Measurements from ENCODE around the gene TMEFF2. TPM values are rescaled to one million over a fixed set of nuclear protein-coding genes. Genes with fewer than 3 reads are reported as not detected.

The TMEFF2 gene
- total RNA-seq, 1 donor from 2014 or later, result 6.3 TPM

GRCh38 chr2:192190474-192190873 is 4.3 kb downstream of the TMEFF2 start:
- Histone ChIP-seq H3K36me3 (ENCODE audit: control insufficient read depth in 3 of 3, insufficient read depth in 3 of 3, low read length in 3 of 3) (no peaks in the 10 kb centered on the region), H3K27me3 (ENCODE audit: control insufficient read depth in 3 of 3, insufficient read depth in 3 of 3, low read length in 3 of 3) (peaks cover 26 to 34% (median 32%) of the 10 kb centered on the region in 3 donors), H3K27ac (ENCODE audit: low read depth, low read length) (no peak overlapping the region), H3K9me3 (ENCODE audit: control insufficient read depth in 3 of 3, low read length in 3 of 3) (no peaks in the 10 kb centered on the region), H3K4me1 (ENCODE audit: control insufficient read depth in 3 of 3, insufficient read depth in 3 of 3, low read length in 3 of 3) (peaks cover 7 to 19% (median 16%) of the 10 kb centered on the region in 3 donors), H3K4me3 (ENCODE audit: low read length in 3 of 3) (no peak overlapping the region), H3K9ac (ENCODE audit: low read depth in 1 of 3, low read length in 3 of 3) (no peak overlapping the region)

DNA sequence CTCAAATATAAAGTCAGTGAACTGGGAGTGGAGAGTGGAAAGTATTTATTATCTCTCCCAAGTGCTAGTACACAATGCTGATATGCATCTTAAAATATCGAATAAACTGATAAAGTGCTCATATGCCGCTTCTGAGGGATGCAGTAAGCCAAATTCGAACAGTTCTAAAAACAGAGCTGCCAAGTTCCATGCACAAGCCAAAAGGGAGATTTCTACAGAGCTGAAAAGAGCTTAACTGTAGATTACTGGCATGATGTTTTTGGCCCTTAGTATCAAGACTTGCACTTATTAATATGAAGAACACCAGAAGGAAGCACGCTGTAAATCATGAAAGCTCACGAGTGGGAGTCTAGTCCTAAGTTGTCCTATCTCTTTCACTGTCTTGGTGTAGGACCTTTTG is 7.9 kb downstream of the TMEFF2 start:
- H3K9me3 ChIP-seq (ENCODE audit: control insufficient read depth in 3 of 3, low read length in 3 of 3), result no peaks in the 10 kb centered on the region
- no peaks in the 10 kb centered on the region for H3K36me3 ChIP-seq (ENCODE audit: control insufficient read depth in 3 of 3, insufficient read depth in 3 of 3, low read length in 3 of 3)
- no peak overlapping the region for H3K9ac ChIP-seq (ENCODE audit: low read depth in 1 of 3, low read length in 3 of 3)
- H3K27ac ChIP-seq (ENCODE audit: low read depth, low read length), result no peak overlapping the region
- H3K4me1 ChIP-seq (ENCODE audit: control insufficient read depth in 3 of 3, insufficient read depth in 3 of 3, low read length in 3 of 3), result no peaks in the 10 kb centered on the region
- no peak overlapping the region for H3K4me3 ChIP-seq (ENCODE audit: low read length in 3 of 3)
- peaks cover 0 to 4% (median 0%) of the 10 kb centered on the region in 3 donors for H3K27me3 ChIP-seq (ENCODE audit: control insufficient read depth in 3 of 3, insufficient read depth in 3 of 3, low read length in 3 of 3)

- Histone ChIP-seq H3K36me3 (ENCODE audit: control insufficient read depth in 3 of 3, insufficient read depth in 3 of 3, low read length in 3 of 3) (no peaks in the 10 kb centered on the region), H3K4me3 (ENCODE audit: low read length in 3 of 3) (no peak overlapping the region), H3K27ac (ENCODE audit: low read depth, low read length) (no peak overlapping the region), H3K9me3 (ENCODE audit: control insufficient read depth in 3 of 3, low read length in 3 of 3) (no peaks in the 10 kb centered on the region), H3K9ac (ENCODE audit: low read depth in 1 of 3, low read length in 3 of 3) (no peak overlapping the region), H3K27me3 (ENCODE audit: control insufficient read depth in 3 of 3, insufficient read depth in 3 of 3, low read length in 3 of 3) (no peaks in the 10 kb centered on the region), H3K4me1 (ENCODE audit: control insufficient read depth in 3 of 3, insufficient read depth in 3 of 3, low read length in 3 of 3) (no peaks in the 10 kb centered on the region)
Observed at GRCh38 chr2:192184349-192184748, 10.4 kb downstream of the TMEFF2 start.

DNA sequence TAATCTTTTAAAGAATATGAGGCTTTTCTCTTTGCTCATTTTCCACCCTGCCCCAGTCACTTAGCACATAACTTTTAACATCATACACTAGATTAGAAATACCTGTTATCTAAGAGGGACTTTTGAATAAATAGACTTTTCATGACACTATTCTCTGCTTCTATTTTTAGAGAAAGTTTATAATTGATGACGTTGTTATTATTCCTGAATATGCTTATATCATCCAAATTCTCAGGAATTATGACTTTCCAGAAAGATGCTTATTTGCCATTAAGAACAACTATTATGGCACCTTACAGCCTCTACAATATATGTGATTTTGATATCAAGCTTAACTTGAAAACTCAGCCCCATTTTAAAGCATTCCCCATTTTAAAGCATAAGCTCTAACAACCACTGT is 11.4 kb downstream of the TMEFF2 start:
- Histone ChIP-seq H3K27ac (ENCODE audit: low read depth, low read length) (no peak overlapping the region), H3K9me3 (ENCODE audit: control insufficient read depth in 3 of 3, low read length in 3 of 3) (no peaks in the 10 kb centered on the region), H3K9ac (ENCODE audit: low read depth in 1 of 3, low read length in 3 of 3) (no peak overlapping the region), H3K4me1 (ENCODE audit: control insufficient read depth in 3 of 3, insufficient read depth in 3 of 3, low read length in 3 of 3) (no peaks in the 10 kb centered on the region), H3K27me3 (ENCODE audit: control insufficient read depth in 3 of 3, insufficient read depth in 3 of 3, low read length in 3 of 3) (no peaks in the 10 kb centered on the region), H3K36me3 (ENCODE audit: control insufficient read depth in 3 of 3, insufficient read depth in 3 of 3, low read length in 3 of 3) (no peaks in the 10 kb centered on the region), H3K4me3 (ENCODE audit: low read length in 3 of 3) (no peak overlapping the region)

GRCh38 chr2:192166946-192167345 is 27.8 kb downstream of the TMEFF2 start:
- H3K27me3 ChIP-seq (ENCODE audit: control insufficient read depth in 3 of 3, insufficient read depth in 3 of 3, low read length in 3 of 3), result no peaks in the 10 kb centered on the region
- no peaks in the 10 kb centered on the region for H3K9me3 ChIP-seq (ENCODE audit: control insufficient read depth in 3 of 3, low read length in 3 of 3)
- no peak overlapping the region for H3K9ac ChIP-seq (ENCODE audit: low read depth in 1 of 3, low read length in 3 of 3)
- no peaks in the 10 kb centered on the region for H3K36me3 ChIP-seq (ENCODE audit: control insufficient read depth in 3 of 3, insufficient read depth in 3 of 3, low read length in 3 of 3)
- H3K4me3 ChIP-seq (ENCODE audit: low read length in 3 of 3), result no peak overlapping the region
- no peak overlapping the region for H3K27ac ChIP-seq (ENCODE audit: low read depth, low read length)
- H3K4me1 ChIP-seq (ENCODE audit: control insufficient read depth in 3 of 3, insufficient read depth in 3 of 3, low read length in 3 of 3), result no peaks in the 10 kb centered on the region

- H3K27ac ChIP-seq (ENCODE audit: low read depth, low read length), result no peak overlapping the region
- no peaks in the 10 kb centered on the region for H3K36me3 ChIP-seq (ENCODE audit: control insufficient read depth in 3 of 3, insufficient read depth in 3 of 3, low read length in 3 of 3)
- peaks cover 0 to 3% (median 0%) of the 10 kb centered on the region in 3 donors for H3K4me1 ChIP-seq (ENCODE audit: control insufficient read depth in 3 of 3, insufficient read depth in 3 of 3, low read length in 3 of 3)
- no peak overlapping the region for H3K4me3 ChIP-seq (ENCODE audit: low read length in 3 of 3)
- H3K9ac ChIP-seq (ENCODE audit: low read depth in 1 of 3, low read length in 3 of 3), result no peak overlapping the region
- no peaks in the 10 kb centered on the region for H3K9me3 ChIP-seq (ENCODE audit: control insufficient read depth in 3 of 3, low read length in 3 of 3)
- no peaks in the 10 kb centered on the region for H3K27me3 ChIP-seq (ENCODE audit: control insufficient read depth in 3 of 3, insufficient read depth in 3 of 3, low read length in 3 of 3)
Observed at GRCh38 chr2:192165842-192166241, 28.9 kb downstream of the TMEFF2 start.

DNA sequence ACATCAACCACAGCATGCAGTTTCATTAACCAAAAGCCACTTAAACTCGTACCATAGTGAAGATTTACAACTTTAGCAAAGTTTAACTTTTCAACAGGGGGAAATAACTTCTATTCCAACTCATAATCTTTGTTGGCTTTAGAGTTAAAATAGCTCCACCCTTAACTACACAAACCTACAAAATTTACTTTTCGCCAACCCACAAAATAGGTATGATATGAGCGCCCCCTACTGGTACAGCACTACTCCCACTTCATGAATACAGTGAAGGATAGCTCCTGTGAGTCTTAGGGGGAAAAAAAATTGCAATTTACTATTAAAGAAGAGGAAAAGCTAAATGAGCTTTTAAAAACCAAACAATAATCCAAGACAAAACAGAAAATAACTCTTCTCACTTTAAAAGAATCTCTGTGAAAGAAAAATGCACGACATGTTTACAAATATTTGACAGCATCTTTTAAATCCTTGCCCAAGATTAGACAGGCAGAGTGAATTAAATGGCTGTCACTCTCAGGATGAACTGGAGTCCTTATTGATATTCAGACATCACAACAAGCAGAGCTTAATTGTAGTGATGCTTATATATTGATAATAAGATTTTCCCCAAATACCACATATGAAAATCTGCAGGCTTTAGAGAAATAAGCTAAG is 32.2 kb downstream of the TMEFF2 start:
- H3K9ac ChIP-seq (ENCODE audit: low read depth in 1 of 3, low read length in 3 of 3), result no peak overlapping the region
- H3K9me3 ChIP-seq (ENCODE audit: control insufficient read depth in 3 of 3, low read length in 3 of 3), result no peaks in the 10 kb centered on the region
- H3K27ac ChIP-seq (ENCODE audit: low read depth, low read length), result no peak overlapping the region
- H3K36me3 ChIP-seq (ENCODE audit: control insufficient read depth in 3 of 3, insufficient read depth in 3 of 3, low read length in 3 of 3), result no peaks in the 10 kb centered on the region
- H3K4me1 ChIP-seq (ENCODE audit: control insufficient read depth in 3 of 3, insufficient read depth in 3 of 3, low read length in 3 of 3), result peaks cover 0 to 3% (median 0%) of the 10 kb centered on the region in 3 donors
- H3K4me3 ChIP-seq (ENCODE audit: low read length in 3 of 3), result peak overlapping the region in 1 of 3 donors; percentile 48
- no peaks in the 10 kb centered on the region for H3K27me3 ChIP-seq (ENCODE audit: control insufficient read depth in 3 of 3, insufficient read depth in 3 of 3, low read length in 3 of 3)

GRCh38 chr2:192161656-192162290 is 33.0 kb downstream of the TMEFF2 start:
- Histone ChIP-seq H3K27me3 (ENCODE audit: control insufficient read depth in 3 of 3, insufficient read depth in 3 of 3, low read length in 3 of 3) (no peaks in the 10 kb centered on the region), H3K4me3 (ENCODE audit: low read length in 3 of 3) (no peak overlapping the region), H3K9ac (ENCODE audit: low read depth in 1 of 3, low read length in 3 of 3) (no peak overlapping the region), H3K9me3 (ENCODE audit: control insufficient read depth in 3 of 3, low read length in 3 of 3) (no peaks in the 10 kb centered on the region), H3K27ac (ENCODE audit: low read depth, low read length) (no peak overlapping the region), H3K36me3 (ENCODE audit: control insufficient read depth in 3 of 3, insufficient read depth in 3 of 3, low read length in 3 of 3) (no peaks in the 10 kb centered on the region), H3K4me1 (ENCODE audit: control insufficient read depth in 3 of 3, insufficient read depth in 3 of 3, low read length in 3 of 3) (peaks cover 0 to 3% (median 0%) of the 10 kb centered on the region in 3 donors)

DNA sequence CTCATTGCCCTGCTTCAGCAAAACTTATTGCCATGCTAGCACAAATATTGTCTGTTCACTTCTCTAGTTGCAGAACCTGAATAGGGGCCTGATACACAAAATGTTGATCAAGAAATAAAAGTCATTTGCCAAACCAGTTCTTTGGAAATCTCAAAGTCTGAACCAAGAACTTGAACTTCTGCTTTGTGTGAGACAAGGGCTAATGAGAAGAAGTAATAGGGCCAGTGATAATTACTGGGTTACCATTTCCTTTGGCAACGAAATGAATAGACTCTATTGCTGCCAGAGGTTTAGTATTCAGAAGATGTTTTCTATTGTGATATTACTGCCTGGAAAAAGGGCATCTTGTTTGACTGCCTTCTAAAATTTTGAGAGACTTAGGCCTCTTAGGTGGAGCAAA is 35.0 kb downstream of the TMEFF2 start:
- Histone ChIP-seq H3K27me3 (ENCODE audit: control insufficient read depth in 3 of 3, insufficient read depth in 3 of 3, low read length in 3 of 3) (no peaks in the 10 kb centered on the region), H3K27ac (ENCODE audit: low read depth, low read length) (no peak overlapping the region), H3K4me3 (ENCODE audit: low read length in 3 of 3) (no peak overlapping the region), H3K9ac (ENCODE audit: low read depth in 1 of 3, low read length in 3 of 3) (no peak overlapping the region), H3K36me3 (ENCODE audit: control insufficient read depth in 3 of 3, insufficient read depth in 3 of 3, low read length in 3 of 3) (no peaks in the 10 kb centered on the region), H3K4me1 (ENCODE audit: control insufficient read depth in 3 of 3, insufficient read depth in 3 of 3, low read length in 3 of 3) (peaks cover 0 to 3% (median 0%) of the 10 kb centered on the region in 3 donors), H3K9me3 (ENCODE audit: control insufficient read depth in 3 of 3, low read length in 3 of 3) (no peaks in the 10 kb centered on the region)

- H3K27ac ChIP-seq (ENCODE audit: low read depth, low read length), result no peak overlapping the region
- no peak overlapping the region for H3K9ac ChIP-seq (ENCODE audit: low read depth in 1 of 3, low read length in 3 of 3)
- H3K27me3 ChIP-seq (ENCODE audit: control insufficient read depth in 3 of 3, insufficient read depth in 3 of 3, low read length in 3 of 3), result no peaks in the 10 kb centered on the region
- H3K4me1 ChIP-seq (ENCODE audit: control insufficient read depth in 3 of 3, insufficient read depth in 3 of 3, low read length in 3 of 3), result peaks cover 0 to 3% (median 0%) of the 10 kb centered on the region in 3 donors
- no peaks in the 10 kb centered on the region for H3K9me3 ChIP-seq (ENCODE audit: control insufficient read depth in 3 of 3, low read length in 3 of 3)
- H3K4me3 ChIP-seq (ENCODE audit: low read length in 3 of 3), result no peak overlapping the region
- H3K36me3 ChIP-seq (ENCODE audit: control insufficient read depth in 3 of 3, insufficient read depth in 3 of 3, low read length in 3 of 3), result no peaks in the 10 kb centered on the region
Observed at GRCh38 chr2:192159208-192159607, 35.5 kb downstream of the TMEFF2 start.

Data from skeletal muscle tissue (tissue), 4 donors.